K562 (cell line): Measurements from ENCODE around the gene TACC3.

Experiments
- BRF2 ChIP-seq: IDR thresholded peaks from 3 replicates; pipeline ENCODE4 v1.6.1; 2011; ENCODE audit warnings: borderline replicate concordance, mild to moderate bottlenecking; ENCODE audit not compliant: insufficient read length, insufficient read depth
- FOXK2 ChIP-seq, 2 experiments: fragments of 450-650 bp; IDR thresholded peaks in 1 of 2; conservative IDR thresholded peaks in 1 of 2; 2 replicates each; pipeline ENCODE4 v1.6.1; 2016; ENCODE audit warnings: low read depth in 2 of 2, mild to moderate bottlenecking in 1 of 2
- MTA3 ChIP-seq: fragments of 450-650 bp; formaldehyde crosslinking; IDR thresholded peaks from 2 replicates; pipeline ENCODE4 v1.6.1; 2017; ENCODE audit warnings: mild to moderate bottlenecking, borderline replicate concordance
- OTX1 ChIP-seq: fragments of 450-650 bp; formaldehyde crosslinking; IDR thresholded peaks from 2 replicates; pipeline ENCODE4 v1.4.0; 2022; ENCODE audit warnings: mild to moderate bottlenecking
- PHF20 ChIP-seq: fragments of 450-650 bp; IDR thresholded peaks from 2 replicates; pipeline ENCODE4 v1.6.1; 2018; ENCODE audit not compliant: partially characterized antibody
- SP1 ChIP-seq: sonication (generic); formaldehyde crosslinking; IDR thresholded peaks from 2 replicates; pipeline ENCODE4 v1.8.1; 2022; ENCODE audit warnings: mild to moderate bottlenecking, missing genetic modification reagents
- USF1 ChIP-seq: sonication (generic); formaldehyde crosslinking; IDR thresholded peaks from 2 replicates; pipeline ENCODE4 v1.9.0; 2022; ENCODE audit warnings: mild to moderate bottlenecking, missing genetic modification reagents
- ZSCAN29 ChIP-seq: fragments of 450-650 bp; IDR thresholded peaks from 2 replicates; pipeline ENCODE4 v1.6.1; 2017
- TF ChIP-seq, protein P1 (sequence below), 3 experiments: IDR thresholded peaks in 2 of 3; conservative IDR thresholded peaks in 1 of 3; 2 replicates each; pipeline ENCODE4 v1.5.1; 2011 to 2012; ENCODE audit warnings: low read length in 3 of 3, mild to moderate bottlenecking in 3 of 3, control low read depth in 2 of 3, improper control_type of control experiment in 1 of 3, inconsistent platforms in 1 of 3, low read depth in 1 of 3, mixed read lengths in 1 of 3, moderate library complexity in 1 of 3; ENCODE audit not compliant: insufficient read depth in 2 of 3

GRCh38 chr4:1715002-1715758, 6.1 kb upstream of the TACC3 start:
- TF ChIP-seq PHF20 (no peak), ZSCAN29 (no peak), USF1 (CRISPR knock-in tag) (no peak), MTA3 (no peak), OTX1 (CRISPR knock-in tag) (no peak), BRF2 (no peak), SP1 (no peak), FOXK2 (conservative IDR thresholded peaks at IDR 0.05 in 1 of 2, IDR thresholded peaks at IDR 0.05 in 1 of 2; ENCODE audit: low read depth in 2 of 2) (no peak)
- TF ChIP-seq, protein P1, sequence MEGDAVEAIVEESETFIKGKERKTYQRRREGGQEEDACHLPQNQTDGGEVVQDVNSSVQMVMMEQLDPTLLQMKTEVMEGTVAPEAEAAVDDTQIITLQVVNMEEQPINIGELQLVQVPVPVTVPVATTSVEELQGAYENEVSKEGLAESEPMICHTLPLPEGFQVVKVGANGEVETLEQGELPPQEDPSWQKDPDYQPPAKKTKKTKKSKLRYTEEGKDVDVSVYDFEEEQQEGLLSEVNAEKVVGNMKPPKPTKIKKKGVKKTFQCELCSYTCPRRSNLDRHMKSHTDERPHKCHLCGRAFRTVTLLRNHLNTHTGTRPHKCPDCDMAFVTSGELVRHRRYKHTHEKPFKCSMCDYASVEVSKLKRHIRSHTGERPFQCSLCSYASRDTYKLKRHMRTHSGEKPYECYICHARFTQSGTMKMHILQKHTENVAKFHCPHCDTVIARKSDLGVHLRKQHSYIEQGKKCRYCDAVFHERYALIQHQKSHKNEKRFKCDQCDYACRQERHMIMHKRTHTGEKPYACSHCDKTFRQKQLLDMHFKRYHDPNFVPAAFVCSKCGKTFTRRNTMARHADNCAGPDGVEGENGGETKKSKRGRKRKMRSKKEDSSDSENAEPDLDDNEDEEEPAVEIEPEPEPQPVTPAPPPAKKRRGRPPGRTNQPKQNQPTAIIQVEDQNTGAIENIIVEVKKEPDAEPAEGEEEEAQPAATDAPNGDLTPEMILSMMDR (IDR thresholded peaks at IDR 0.05 in 2 of 3, conservative IDR thresholded peaks at IDR 0.05 in 1 of 3; ENCODE audit: insufficient read depth in 2 of 3, low read depth in 1 of 3, low read length in 3 of 3): no peak
